Measurements from ENCODE around the gene WWOX.

DNA sequence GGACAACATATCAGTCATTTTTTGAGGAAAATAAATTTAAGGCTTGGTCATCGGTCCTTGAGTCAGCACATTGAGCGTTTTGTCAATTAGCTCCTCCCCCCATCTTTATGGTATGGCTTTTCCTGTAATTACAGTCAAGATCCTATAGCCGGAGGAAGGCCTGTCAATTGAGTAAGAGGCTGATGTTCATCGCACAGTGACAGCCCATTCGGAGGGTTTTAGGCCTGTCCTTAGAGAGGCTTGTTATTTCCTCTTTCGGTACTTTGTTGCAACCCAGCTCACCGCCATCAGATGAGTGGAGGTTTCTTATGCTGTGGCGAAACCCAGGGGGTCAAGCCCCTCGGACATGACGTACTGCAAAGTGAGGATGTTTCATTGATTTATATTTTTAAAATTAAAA is 395.2 kb downstream of the WWOX start:
- TF ChIP-seq, protein P1, sequence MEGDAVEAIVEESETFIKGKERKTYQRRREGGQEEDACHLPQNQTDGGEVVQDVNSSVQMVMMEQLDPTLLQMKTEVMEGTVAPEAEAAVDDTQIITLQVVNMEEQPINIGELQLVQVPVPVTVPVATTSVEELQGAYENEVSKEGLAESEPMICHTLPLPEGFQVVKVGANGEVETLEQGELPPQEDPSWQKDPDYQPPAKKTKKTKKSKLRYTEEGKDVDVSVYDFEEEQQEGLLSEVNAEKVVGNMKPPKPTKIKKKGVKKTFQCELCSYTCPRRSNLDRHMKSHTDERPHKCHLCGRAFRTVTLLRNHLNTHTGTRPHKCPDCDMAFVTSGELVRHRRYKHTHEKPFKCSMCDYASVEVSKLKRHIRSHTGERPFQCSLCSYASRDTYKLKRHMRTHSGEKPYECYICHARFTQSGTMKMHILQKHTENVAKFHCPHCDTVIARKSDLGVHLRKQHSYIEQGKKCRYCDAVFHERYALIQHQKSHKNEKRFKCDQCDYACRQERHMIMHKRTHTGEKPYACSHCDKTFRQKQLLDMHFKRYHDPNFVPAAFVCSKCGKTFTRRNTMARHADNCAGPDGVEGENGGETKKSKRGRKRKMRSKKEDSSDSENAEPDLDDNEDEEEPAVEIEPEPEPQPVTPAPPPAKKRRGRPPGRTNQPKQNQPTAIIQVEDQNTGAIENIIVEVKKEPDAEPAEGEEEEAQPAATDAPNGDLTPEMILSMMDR (IDR thresholded peaks at IDR 0.05), result no peak
- TF ChIP-seq POLR2A (IDR thresholded peaks at IDR 0.05), result no peak

All from right lobe of liver (tissue), 4 donors.